Fibroblast of lung (primary cell): Measurements from ENCODE around the gene SCIMP.

Experiments used
- CTCF ChIP-seq, 2 donors: IDR thresholded peaks in 1 of 2; conservative IDR thresholded peaks in 1 of 2; 1 replicate in 1 of 2; 2 replicates in 1 of 2; pipeline ENCODE4 v1.5.1; 2011 to 2012; ENCODE audit warnings: low read length in 2 of 2, control low read depth in 1 of 2, inconsistent platforms in 1 of 2, low read depth in 1 of 2, mild to moderate bottlenecking in 1 of 2
- EZH2 ChIP-seq: IDR thresholded peaks from 2 replicates; pipeline ENCODE4 v1.5.1; 2012; ENCODE audit warnings: low read length, control low read depth, mild to moderate bottlenecking; ENCODE audit errors: missing control alignments

GRCh38 chr17:5219536-5219935, 15.1 kb downstream of the SCIMP start:
- TF ChIP-seq CTCF (conservative IDR thresholded peaks at IDR 0.05 in 1 of 2, IDR thresholded peaks at IDR 0.05 in 1 of 2; ENCODE audit: low read depth in 1 of 2, low read length in 2 of 2) = no peak
- TF ChIP-seq EZH2 = no peak
